ENCODE results near the gene TANC1. TPM values are rescaled to one million over a fixed set of nuclear protein-coding genes. Genes with fewer than 3 reads are reported as not detected.

TANC1 gene
- total RNA-seq (2014; rRNA removed; shearing (Covaris generic)), result 13.7 and 19.3 TPM in 2 replicates

DNA sequence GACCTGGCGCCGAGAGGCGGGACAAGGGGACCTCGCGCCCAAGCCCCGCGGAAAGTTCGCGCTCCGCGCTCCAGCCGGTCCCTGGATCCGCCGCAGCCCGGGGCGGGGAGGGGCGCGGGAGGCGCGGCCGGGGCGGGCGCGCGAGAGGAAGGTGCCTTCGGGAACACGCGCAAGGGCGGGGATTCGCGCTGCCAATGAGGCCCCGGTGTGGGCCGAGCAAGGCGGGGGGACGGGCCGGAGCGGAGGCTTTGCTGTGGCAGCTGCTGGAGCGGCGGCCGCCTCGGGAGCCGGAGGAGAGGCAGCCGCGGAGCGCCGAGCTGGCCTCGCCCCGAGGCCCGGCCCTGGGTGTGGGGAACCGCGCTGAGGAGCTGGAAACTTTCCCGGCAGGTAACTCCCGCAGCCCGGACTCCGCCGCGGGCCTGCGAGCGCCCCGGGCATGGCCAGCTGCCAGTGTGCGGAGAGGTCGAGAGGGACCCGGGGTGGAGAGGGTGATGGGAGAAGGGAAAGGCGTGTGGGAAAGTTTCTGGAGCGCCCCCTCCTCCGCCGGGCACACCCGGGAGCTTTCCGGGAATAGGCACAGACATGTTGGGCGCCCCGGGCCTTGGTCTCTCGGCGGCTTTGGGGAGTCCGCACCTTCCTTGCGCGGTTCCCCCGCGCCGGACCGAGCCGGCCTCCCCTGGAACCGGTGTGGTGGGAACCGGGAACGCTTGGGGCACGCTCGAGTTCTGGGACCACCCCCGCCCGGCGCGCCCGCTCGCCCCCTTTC is at the start of gene TANC1:
TANC1 (plus strand) TSS at position 245 of the 766 bp plus-strand sequence. CDS start 97,271 bp downstream, outside the sequence.
- DNase-seq (ENCODE audit: low read depth), result peak; percentile 97

DNA sequence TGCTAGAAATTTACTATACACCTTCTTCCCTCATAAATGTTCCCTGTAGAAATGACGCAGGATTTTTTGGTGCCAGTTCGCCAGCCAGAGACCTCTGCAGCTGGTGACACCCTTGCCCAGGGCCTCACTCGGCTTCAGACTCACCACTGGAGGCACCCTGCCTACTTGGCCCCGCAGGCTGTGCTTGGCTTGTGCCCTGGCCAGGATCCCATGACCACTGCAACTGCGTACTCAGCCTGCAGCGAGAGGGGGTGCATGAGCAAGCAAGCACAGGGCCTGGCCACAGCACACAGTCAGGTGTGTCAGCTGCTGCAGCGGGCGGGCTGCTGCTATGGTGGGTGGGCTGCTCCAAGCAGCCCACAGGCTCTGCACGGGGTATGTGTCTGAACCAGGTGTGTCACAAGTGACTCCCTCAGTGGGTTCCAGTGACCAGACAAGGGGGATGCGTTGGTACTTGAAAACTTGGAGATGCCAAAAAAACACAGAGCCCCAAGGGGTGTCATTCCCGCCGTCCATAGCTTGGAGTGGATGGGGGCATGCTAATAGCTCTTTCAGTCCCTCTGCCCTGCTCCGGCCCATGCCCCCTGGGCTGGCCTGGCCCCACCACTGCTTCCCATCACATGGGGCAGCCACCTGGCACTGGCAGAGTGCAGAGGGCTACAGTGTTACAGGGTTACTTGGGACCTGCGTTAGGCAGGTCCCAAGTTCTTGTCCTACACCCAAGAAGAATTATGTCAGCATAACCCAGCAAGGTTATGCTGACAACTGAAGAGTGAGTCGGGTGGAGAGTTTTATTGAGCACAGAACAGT is 46.6 kb upstream of the TANC1 start:
- DNase-seq (ENCODE audit: low read depth), result no peak

DNA sequence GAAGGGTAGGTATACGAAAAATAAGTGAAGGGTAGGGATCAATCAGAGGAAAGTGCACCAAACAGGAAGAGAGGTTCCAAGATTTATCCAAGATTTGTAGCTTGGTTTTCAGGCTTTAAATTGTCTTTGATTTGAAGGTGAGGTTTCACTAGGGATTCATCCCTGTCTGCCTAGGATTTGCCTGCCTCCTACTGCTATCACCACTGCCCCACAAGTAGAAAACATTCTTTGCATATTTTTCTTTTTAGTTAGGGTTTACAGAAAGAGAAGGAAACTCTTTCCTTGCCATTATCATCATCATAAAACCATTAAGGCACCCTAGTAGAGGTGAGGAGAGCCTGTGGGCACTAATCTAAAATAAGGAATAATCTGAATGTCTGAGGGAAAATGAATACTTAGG is 45.8 kb upstream of the TANC1 start:
- no peak for DNase-seq (ENCODE audit: low read depth)

DNA sequence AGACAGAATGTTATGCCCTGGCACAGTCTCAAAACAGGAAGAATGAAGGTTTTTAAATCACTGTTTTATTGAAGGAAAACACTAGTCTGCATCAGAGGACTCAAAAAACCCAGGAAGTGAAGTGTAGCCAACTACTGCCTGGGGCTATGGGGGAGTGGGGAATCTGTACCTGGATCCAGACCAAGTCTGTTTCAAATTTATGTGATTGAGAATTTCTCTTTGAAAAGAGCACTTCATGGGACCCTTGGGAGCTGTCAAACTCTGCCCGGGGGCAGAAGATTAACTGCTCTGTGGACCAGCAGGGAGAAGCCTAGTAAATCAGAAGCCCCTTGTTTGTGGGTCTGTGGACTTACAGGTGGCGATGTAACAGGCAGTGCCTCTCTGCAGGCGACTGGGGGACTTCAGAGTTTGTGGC is 45.3 kb upstream of the TANC1 start:
- peak; percentile 19 for DNase-seq (ENCODE audit: low read depth)

DNA sequence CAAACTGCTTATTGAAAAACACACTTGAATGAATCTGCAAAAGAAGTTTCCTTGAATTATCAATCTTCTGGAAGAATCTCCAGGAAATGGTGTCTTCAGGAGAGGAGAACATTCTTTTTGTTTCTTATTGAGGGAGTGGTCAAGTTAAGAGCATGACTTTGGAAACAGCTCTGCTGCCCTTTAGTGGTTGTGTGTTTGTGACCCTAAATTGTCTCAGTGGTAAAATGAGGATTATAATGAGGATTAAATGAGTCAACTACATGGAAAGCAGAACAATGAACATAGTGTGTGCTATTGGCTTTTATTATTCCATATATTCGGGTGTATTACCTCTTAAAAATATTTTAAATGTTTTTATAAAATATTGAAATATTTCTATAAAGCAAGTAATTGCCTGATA is 44.8 kb upstream of the TANC1 start:
- no peak for DNase-seq (ENCODE audit: low read depth)

DNA sequence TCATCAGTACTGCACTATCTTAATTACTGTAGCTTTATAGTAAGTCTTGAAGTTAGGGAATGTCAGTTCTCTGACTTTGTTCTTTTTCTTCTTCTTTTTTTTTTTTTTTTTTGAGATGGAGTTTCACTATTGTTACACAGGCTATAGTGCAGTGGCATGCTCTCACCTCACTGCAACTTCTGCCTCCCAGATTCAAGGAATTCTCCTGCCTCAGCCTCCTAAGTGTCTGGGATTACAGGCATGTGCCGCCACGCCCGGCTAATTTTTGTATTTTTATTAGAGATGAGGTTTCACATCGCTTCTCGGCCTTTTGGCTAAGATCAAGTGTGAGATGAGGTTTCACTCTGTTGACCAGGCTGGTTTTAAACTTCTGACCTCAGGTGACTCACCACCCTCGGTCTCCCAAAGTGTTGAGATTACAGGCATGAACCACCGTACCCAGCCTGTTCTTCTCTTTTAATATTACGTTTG is 41.9 kb upstream of the TANC1 start:
- peak; percentile 84 for DNase-seq (ENCODE audit: low read depth)

DNA sequence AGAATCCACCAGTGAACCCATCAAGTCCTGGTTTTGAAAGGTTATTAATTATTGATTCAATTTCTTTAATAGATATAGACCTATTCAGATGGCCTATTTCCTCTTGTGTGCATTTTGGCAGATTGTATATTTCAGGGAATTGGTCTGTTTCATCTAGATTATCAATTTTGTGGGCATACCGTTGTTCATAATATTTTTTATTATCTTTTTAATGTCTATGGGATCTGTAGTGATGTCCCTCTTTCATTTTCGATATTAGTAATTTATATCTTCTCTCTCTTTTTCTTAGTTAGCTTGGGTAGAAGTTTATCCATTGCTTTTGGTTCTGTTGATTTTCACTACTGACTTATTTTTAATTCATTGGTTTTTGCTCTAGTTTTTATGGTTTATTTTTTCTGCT is 39.9 kb upstream of the TANC1 start:
- no peak for DNase-seq (ENCODE audit: low read depth)

DNA sequence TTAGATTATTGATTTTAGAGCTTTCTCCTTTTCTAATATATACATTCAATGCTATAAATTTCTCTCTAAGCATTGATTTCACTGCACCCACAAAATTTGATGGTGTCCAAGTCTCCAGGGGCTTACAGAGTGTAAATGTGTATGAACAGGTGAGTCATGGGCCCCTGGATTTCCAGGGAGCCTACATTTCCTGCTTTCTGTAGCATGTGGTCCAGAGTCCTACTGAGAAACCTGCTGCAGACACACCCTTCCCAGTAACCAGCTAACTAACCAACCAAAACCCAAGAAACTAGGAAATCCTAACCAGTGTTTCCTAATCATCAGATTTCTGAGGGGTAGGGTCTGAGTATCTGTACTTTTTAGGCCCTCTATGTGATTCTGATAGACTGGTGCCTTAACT is 39.5 kb upstream of the TANC1 start:
- no peak for DNase-seq (ENCODE audit: low read depth)

DNA sequence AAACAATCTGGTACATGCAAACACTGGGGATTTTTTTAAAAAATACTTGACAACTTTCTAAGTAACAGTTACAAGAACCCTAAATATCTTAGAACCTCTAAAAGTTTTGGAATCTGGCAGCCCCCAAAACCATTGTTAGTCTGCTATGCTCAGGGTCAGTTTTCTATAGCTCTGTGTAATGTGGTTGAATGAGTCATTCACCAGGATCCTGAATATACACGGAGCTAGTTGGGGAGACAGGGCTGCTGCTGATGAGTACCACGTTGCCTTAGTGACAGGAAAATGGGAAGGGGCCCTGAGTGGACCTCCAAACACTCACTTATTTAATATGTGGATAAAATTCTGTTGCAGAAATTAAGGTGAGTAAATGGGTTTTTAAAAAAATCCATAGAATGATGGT is 36.9 kb upstream of the TANC1 start:
- peak; percentile 76 for DNase-seq (ENCODE audit: low read depth)

DNA sequence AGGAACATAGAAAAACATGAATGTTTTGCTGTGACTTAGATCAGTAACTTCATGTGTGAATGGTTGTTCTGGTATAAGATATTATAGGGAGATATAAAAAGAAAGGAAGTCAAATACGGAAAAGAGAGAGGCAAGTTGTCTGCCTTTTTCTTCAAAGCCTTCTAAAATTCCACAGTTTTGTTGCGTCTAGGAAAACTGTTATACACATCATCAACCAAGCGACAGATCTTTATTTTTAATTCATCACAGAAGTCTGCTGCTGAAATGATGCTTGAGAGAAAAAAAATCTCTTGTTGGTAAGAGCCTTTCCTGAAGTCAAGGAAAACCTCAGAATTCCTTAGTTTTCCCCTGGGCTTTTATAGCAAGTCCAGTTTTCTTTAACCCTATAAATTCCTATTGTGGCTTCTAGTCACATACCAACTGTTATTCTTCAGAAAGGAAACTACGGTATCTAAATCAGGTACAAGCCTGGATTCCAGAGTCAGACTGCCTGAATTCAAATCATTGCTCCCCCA is 36.3 kb upstream of the TANC1 start:
- DNase-seq (ENCODE audit: low read depth), result no peak

DNA sequence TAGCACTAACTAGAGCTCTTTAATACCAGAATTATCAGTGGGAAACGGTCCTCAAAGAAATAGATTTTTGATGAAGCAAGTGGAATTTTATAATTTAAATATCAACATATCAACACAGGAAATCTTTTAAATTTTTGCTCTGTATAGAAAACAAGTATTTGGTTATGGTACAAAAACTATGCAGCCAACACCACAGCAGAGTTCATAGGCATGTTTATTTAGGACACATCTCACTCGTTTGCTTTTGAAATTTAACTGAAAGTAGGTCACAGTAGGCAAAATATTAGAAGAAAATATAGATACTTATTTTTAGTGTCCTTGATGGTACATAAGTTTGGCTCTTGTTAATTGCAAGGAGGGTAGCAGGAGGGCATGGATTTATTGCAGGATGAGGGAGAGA is 34.3 kb upstream of the TANC1 start:
- DNase-seq (ENCODE audit: low read depth), result no peak

DNA sequence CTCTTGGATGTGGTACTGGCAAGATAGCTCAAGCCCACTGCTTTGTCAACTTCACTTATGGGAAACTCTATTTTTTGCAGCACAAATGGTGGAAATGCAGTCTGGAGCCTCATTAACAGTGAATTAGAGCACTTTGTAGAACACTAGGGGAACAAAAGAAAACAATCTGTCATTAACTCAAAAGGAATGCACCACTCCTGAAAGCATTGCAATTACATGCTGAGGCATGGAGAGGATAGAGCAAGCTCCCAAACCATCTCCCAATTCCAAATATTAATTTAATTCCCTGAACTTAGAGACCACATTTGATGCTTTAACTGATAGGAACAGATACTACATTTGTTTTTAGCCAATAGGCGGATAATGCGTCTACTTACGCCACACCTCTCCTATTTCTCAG is 32.8 kb upstream of the TANC1 start:
- no peak for DNase-seq (ENCODE audit: low read depth)

DNA sequence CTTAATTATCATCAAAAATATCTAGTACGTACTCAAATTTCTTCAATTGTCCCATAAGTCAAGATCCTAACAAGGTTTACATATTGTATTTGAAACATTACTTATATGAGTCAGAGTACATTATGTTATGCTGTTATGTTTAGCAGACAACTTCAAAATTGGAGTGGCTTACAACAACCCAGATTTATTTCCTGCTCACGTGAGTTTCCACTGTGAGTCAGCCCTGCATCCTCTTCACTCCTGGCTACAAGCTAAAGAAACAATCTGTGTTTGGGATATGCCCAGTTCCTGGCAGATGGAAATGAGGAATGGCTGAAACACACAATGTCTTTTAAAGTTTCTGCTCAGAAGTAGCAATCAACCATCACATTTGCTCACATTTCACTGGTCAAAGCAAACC is 31.5 kb upstream of the TANC1 start:
- DNase-seq (ENCODE audit: low read depth), result peak; percentile 74

DNA sequence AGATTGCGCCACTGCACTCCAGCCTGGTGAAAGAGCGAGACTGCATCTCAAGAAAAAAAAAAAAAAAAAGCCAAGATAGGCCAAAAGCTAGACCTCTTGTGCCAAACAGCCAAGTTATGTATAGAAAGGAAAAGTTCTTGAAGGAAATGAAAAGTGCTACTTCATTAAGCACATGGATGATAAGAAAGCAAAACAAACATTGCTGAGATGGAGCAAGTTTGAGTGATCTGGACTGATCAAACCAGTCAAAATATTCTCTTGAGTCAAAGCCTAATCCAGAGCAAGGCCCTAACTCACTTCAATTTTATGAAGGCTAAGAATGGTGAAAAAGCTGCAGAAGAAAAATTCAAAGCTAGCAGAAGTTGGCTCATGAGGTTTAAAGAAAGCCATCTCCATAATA is 28.1 kb upstream of the TANC1 start:
- DNase-seq (ENCODE audit: low read depth), result no peak

DNA sequence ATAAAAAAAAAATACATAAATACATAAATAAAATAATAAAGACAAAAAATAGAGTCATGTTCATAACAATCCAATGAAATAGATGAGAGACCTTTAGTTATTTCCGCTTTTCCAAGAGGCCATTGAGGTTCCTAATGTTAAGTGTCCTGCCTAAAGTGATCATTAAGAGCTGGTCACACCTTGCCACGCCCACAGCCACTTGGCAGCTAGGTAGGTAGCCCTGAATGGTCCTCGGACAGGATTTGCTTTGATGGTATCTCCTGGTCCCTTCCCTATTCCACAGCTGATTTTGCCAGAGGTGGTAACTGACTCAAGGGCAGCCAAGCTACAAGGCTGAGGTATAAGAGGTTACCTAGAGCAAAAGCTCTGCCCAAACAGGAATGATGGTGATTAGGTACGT is 24.5 kb upstream of the TANC1 start:
- DNase-seq (ENCODE audit: low read depth), result no peak

DNA sequence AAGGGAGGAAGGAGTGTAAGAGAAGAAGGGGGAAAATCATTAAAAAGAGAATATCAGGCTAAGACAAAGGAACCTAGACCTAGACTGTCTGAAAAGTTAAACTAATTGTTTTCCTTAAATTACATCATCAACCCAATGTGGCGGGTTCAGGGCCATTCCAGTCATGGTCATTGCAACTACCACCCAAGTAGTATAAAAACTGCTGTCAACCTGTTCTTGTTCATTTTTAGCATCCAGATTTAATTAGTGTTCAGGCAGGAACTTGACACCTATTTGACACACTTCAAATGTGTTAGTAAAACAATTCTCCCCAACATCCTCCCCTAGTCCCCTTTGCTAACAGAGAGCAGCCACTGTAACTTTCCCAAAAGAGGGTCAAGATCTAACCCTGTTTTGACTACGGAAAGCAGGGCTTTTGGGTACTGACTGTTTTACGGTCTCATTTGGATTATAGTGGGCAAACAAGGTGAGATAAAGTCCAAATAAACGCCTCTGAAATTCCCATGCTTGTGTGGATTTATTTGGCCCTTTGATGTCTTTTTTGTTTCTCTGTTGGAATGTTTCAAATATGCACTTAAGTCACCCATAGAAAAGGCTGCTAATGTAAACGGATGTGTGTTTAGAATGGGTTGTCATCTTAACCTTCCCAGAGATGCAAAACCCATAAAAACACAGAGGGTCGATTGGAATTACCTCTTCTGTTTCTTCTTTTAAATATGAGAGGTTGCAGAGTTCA is 19.3 kb upstream of the TANC1 start:
- DNase-seq (ENCODE audit: low read depth), result no peak

DNA sequence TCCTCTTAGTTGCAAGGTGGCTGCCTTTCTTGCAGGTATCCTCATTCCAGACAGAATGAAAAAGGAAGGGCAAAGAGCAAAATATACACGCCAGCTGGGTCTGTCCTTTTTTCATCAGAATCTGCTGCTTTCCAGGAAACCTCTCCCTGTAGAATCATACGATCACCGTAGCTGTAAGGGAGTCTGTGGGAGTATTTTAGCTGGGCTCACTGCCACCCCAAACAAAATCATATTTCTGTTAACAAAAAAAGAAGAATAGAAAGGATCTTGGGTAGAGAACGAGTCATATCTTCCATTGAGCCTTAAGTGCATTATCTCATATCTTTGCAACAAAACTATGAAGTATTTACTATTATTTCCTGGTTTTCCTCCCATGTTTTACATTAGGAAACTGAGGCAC is 15.0 kb upstream of the TANC1 start:
- DNase-seq (ENCODE audit: low read depth), result peak; percentile 39

DNA sequence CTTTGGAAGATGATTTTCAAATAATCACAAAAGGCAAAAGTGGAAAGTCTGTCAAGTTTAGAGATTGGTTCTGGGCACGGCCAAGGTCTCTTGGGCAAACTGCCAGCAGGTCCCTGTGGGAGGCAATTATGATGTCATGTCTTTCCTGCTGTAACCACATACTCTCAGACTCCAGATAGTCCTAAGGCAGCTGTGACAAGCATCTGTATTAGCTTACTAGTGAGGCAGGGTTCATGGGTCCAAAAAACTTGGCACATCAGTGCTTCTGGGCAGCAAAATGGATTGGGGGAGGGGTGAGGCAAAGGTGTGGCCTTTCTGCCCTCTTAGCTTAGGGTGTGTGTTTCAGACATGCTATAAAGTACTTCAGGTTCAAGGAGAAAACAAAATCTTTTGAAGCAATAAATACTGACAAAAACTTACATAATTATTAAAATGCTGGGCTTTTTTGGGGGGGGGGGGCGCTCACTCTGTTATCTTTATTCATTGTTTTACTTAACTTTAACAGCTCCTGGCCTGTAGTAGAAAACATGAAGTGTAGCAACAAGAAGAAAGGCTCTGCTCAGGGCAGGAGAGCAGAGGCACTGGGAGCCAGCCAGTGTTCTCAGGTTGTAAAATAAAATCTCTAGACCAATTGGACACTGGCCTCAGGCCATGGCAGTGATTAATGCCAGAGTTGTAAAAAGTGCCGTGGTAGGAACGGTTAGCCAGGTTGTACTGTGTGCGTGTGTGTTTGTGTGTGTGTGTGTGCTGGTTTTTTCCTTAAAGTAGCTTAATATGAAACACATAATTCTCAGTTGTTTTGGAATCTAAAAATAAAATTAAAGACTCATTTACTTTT is 14.3 kb upstream of the TANC1 start:
- peak; percentile 95 for DNase-seq (ENCODE audit: low read depth)

DNA sequence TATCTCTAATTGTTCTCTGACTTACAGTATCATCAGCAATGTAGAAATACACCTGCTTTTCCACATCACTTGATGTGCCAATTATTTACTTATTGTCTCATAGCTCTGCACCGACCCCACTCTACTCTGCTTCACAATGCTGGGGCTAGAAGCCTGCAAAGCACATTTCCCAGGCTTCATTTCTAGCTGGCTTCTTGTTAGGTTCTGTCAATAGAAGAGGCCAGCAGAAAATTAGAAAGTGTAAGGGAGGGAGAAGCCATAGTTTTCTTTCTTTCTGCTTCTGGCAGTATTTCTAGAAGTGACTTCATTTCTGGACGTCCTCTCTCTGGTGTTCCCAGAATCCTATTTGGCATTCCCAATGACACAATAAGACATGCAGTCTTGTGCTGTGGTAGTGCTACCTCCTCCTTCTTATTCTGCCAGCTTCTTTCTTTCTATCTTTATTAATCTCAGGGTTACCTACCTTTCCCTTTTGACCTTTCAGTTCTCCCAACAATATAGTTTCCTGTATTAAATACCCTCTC is 12.5 kb upstream of the TANC1 start:
- DNase-seq (ENCODE audit: low read depth), result no peak

DNA sequence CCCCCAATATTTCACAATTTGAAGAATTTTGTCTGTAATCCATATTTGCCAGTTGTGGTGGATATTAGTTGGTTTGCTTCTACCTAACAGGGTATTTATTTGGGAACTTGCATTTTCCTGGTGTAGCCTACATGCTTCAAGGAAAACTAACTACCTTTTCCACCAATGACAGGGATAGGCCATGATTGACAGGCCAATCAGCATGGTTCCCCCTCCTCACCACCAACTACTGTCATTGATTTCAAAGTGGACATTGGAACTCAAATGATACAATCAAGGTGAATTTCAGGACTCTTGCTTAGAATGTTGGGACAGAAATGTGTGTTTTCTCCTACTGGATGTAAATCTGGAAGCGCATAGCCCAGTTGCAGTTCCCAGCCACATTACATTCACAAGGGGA is 10.1 kb upstream of the TANC1 start:
- DNase-seq (ENCODE audit: low read depth), result no peak

DNA sequence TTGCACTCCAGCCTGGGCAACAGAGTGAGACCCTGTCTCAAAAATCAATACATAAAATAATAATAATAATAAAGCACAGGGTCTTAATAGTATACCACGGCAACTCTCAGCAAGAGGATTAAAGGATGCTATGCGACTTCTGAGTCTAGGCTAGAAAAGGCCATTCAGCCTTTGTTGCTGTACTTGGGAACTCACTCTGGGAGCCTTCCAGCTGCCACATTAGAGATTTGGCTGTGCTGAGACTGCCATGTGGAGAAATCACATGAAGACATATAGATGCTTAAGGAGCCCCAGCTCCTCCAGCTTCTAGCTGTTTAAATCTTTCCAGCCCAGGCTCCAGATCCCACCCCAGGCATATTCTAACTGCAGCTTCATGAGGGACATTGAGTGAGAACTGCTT is 8.2 kb upstream of the TANC1 start:
- DNase-seq (ENCODE audit: low read depth), result no peak
